ENCODE measurements around the gene NUP54. TPM values are rescaled to one million over a fixed set of nuclear protein-coding genes. Genes with fewer than 3 reads are reported as not detected.

The NUP54 gene
- total RNA-seq, 2 donors from 2014 or later, result 78.6 to 88.5 TPM

GRCh38 chr4:76187152-76187551 is 39.0 kb upstream of the NUP54 start:
- Histone ChIP-seq H3K36me3 (ENCODE audit: control insufficient read depth, insufficient read depth, low read length) (peaks cover 19% of the 10 kb centered on the region), H3K27me3 (ENCODE audit: control insufficient read depth, insufficient read depth, low read length, poor library complexity, severe bottlenecking) (no peaks in the 10 kb centered on the region), H3K9me3 (ENCODE audit: control insufficient read depth, low read length) (peaks cover 5% of the 10 kb centered on the region), H3K9ac (ENCODE audit: extremely low read depth, low read length, poor library complexity, severe bottlenecking) (no peak overlapping the region), H3K4me3 (ENCODE audit: low read length) (no peak overlapping the region), H3K27ac (ENCODE audit: low read depth, low read length) (no peak overlapping the region), H3K4me1 (ENCODE audit: control insufficient read depth, insufficient read depth, low read length) (no peaks in the 10 kb centered on the region)
- Mint-ChIP-seq H3K9me3 (peaks cover 8% of the 10 kb centered on the region), H3K27me3 (ENCODE audit: insufficient read depth) (no peaks in the 10 kb centered on the region), H3K4me3 (no peak overlapping the region), H3K27ac (no peak overlapping the region), H3K4me1 (peaks cover 7% of the 10 kb centered on the region), H3K36me3 (ENCODE audit: low read depth) (peaks cover 36% of the 10 kb centered on the region)
- no peak for DNase-seq
- WGBS, 2 experiments (ENCODE audit: insufficient coverage in 1 of 2, insufficient read length in 1 of 2), result 89 to 94% methylated on average over 1 to 2 of the region's 3 CpGs
- TF ChIP-seq, protein P1, sequence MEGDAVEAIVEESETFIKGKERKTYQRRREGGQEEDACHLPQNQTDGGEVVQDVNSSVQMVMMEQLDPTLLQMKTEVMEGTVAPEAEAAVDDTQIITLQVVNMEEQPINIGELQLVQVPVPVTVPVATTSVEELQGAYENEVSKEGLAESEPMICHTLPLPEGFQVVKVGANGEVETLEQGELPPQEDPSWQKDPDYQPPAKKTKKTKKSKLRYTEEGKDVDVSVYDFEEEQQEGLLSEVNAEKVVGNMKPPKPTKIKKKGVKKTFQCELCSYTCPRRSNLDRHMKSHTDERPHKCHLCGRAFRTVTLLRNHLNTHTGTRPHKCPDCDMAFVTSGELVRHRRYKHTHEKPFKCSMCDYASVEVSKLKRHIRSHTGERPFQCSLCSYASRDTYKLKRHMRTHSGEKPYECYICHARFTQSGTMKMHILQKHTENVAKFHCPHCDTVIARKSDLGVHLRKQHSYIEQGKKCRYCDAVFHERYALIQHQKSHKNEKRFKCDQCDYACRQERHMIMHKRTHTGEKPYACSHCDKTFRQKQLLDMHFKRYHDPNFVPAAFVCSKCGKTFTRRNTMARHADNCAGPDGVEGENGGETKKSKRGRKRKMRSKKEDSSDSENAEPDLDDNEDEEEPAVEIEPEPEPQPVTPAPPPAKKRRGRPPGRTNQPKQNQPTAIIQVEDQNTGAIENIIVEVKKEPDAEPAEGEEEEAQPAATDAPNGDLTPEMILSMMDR (conservative IDR thresholded peaks at IDR 0.05), result no peak

GRCh38 chr4:76182463-76182862 is 34.3 kb upstream of the NUP54 start:
- Mint-ChIP-seq H3K36me3 (ENCODE audit: low read depth) (peaks cover 14% of the 10 kb centered on the region), H3K27ac (no peak overlapping the region), H3K9me3 (no peaks in the 10 kb centered on the region), H3K27me3 (ENCODE audit: insufficient read depth) (no peaks in the 10 kb centered on the region), H3K4me1 (peaks cover 9% of the 10 kb centered on the region), H3K4me3 (no peak overlapping the region)
- 85 to 89% methylated on average over 5 of the region's 5 CpGs for WGBS, 2 experiments (ENCODE audit: insufficient coverage in 1 of 2, insufficient read length in 1 of 2)
- DNase-seq, result no peak
- Histone ChIP-seq H3K36me3 (ENCODE audit: control insufficient read depth, insufficient read depth, low read length) (peaks cover 25% of the 10 kb centered on the region), H3K4me1 (ENCODE audit: control insufficient read depth, insufficient read depth, low read length) (no peaks in the 10 kb centered on the region), H3K4me3 (ENCODE audit: low read length) (no peak overlapping the region), H3K27ac (ENCODE audit: low read depth, low read length) (no peak overlapping the region), H3K27me3 (ENCODE audit: control insufficient read depth, insufficient read depth, low read length, poor library complexity, severe bottlenecking) (no peaks in the 10 kb centered on the region), H3K9ac (ENCODE audit: extremely low read depth, low read length, poor library complexity, severe bottlenecking) (no peak overlapping the region), H3K9me3 (ENCODE audit: control insufficient read depth, low read length) (no peaks in the 10 kb centered on the region)
- TF ChIP-seq, protein P1 (conservative IDR thresholded peaks at IDR 0.05), result no peak

DNA sequence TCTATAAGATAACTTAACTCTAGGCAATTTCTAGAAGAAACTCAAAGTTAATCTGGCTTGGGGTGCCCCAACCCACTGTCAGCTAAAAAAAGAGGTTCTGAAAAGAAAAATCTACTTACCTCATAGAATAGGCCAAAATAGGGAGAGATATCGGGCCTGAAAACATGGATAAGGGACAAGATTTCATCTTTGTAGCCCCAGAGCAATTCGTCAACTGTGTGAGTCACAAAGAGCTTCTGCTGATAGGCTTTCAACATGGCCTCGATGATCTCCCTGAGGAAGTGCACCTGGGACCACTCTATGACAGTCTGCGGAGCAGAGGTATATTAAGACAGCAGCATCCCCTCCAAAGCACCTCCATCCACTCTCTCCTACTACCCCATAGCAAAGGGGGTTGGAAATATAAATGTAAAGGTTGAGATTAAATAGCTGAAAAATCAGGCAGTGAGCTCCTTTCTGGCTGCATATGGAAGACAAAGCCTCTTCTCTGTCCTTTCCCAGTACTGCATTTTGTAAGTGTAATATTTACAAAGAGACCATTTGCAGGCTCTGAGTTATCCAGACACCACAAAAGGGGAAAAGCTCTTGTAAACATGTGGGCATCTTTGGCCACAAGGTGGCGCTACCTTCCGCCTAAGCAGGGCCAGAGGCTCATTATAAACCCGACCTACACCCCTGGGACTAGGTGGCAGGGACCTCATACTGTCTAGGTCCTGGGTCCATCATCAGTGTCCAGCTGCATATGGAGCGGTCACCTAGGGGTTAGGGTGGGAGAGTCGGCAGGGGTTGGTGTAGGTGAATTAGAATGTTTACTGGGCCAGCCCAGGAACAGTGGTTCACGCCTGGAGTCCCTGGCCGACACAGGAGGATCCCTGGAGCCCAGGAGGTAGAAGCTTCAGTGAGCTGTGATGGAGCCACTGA is 31.5 kb upstream of the NUP54 start:
- DNase-seq, result peak; percentile 95
- Histone ChIP-seq H3K9me3 (ENCODE audit: control insufficient read depth, low read length) (no peaks in the 10 kb centered on the region), H3K4me1 (ENCODE audit: control insufficient read depth, insufficient read depth, low read length) (no peaks in the 10 kb centered on the region), H3K36me3 (ENCODE audit: control insufficient read depth, insufficient read depth, low read length) (peaks cover 33% of the 10 kb centered on the region), H3K27me3 (ENCODE audit: control insufficient read depth, insufficient read depth, low read length, poor library complexity, severe bottlenecking) (no peaks in the 10 kb centered on the region), H3K9ac (ENCODE audit: extremely low read depth, low read length, poor library complexity, severe bottlenecking) (no peak overlapping the region), H3K4me3 (ENCODE audit: low read length) (no peak overlapping the region), H3K27ac (ENCODE audit: low read depth, low read length) (no peak overlapping the region)
- Mint-ChIP-seq H3K27ac (no peak overlapping the region), H3K27me3 (ENCODE audit: insufficient read depth) (no peaks in the 10 kb centered on the region), H3K36me3 (ENCODE audit: low read depth) (peaks cover 14% of the 10 kb centered on the region), H3K9me3 (no peaks in the 10 kb centered on the region), H3K4me3 (no peak overlapping the region), H3K4me1 (peaks cover 4% of the 10 kb centered on the region)
- TF ChIP-seq, protein P1 (conservative IDR thresholded peaks at IDR 0.05), result peak; percentile 98
- WGBS, 2 experiments (ENCODE audit: insufficient coverage in 1 of 2, insufficient read length in 1 of 2), result 64 to 71% methylated on average over 4 to 11 of the region's 11 CpGs
